ENCODE measurements around the gene ZNF407.

Gene ZNF407

DNA sequence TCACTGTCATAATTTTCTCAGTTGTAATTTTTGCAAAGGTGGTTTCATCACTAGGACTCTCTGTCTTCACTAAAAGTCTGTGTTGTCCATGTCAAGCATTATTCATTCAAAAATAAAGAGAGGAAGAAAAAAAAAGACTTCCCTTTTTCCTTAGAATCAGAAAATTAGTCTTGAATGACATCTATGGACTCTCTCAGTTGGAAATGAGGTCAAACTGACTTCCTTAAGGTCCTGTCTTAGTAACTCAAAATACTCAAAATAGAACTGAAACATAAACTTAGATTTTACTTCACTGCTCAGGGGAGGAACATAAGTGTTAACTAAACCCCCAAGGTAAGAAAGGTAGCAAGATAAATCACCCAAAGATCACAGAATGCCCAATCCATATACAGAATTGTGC lies 2.2 kb upstream of the ZNF407 start:
- DNase-seq (ENCODE audit: extremely low spot score) = no peak
- POLR2A ChIA-PET = no interaction called here
- CTCF ChIA-PET = no interaction called here
- TF ChIP-seq, protein P1, sequence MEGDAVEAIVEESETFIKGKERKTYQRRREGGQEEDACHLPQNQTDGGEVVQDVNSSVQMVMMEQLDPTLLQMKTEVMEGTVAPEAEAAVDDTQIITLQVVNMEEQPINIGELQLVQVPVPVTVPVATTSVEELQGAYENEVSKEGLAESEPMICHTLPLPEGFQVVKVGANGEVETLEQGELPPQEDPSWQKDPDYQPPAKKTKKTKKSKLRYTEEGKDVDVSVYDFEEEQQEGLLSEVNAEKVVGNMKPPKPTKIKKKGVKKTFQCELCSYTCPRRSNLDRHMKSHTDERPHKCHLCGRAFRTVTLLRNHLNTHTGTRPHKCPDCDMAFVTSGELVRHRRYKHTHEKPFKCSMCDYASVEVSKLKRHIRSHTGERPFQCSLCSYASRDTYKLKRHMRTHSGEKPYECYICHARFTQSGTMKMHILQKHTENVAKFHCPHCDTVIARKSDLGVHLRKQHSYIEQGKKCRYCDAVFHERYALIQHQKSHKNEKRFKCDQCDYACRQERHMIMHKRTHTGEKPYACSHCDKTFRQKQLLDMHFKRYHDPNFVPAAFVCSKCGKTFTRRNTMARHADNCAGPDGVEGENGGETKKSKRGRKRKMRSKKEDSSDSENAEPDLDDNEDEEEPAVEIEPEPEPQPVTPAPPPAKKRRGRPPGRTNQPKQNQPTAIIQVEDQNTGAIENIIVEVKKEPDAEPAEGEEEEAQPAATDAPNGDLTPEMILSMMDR (IDR thresholded peaks at IDR 0.05; ENCODE audit: control extremely low read depth, extremely low read depth, low read depth, missing control alignments) = no peak

GRCh38 chr18:74597034-74597661 lies 522 bp upstream of the ZNF407 start:
- ChIA-PET POLR2A (interaction anchor here (1.6 kb wide), 1 partner anchor 12 kb away, joined by 6 read pairs; no protein-coding TSS in a partner anchor), CTCF (interaction anchor here (1.1 to 1.8 kb wide), 2 partner anchors 45 to 56 kb away, joined by 3 to 4 read pairs; no protein-coding TSS in a partner anchor)
- peak; percentile 72 for DNase-seq (ENCODE audit: extremely low spot score)
- TF ChIP-seq, protein P1 (IDR thresholded peaks at IDR 0.05; ENCODE audit: control extremely low read depth, extremely low read depth, low read depth, missing control alignments) = no peak

DNA sequence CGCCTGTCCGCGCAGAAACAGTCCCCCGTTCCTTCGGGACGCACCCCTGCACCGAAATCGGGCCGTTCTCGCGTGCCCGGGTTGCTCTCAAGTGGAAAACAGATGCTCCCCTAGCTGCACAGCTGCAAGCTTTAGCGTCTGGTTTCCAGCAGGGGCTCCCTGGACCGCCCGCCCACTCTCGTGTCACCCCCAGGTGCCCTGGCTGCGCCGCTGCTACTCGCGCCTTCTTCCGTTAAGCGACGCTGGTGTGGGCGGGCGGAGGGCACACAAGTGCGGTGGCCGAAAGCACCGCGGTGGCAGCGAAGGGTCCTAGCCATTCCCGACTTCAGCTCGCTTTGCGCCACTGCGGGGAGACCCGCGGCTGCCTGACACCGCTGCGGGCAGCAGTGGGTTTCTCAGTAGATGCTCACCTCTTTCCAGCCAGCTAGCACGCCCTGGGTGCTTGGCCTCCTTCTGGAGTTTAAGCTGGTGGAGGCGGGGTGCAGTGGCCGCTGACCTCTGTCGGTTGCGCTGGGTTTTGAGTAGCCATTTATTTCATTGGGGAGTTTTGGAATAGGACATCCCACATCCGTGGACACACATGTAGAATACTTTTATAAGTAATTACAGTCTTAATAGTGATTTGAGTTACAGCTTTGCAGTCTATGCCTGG lies 806 bp downstream of the ZNF407 start:
- CTCF ChIA-PET = interaction anchor here (1.1 to 1.8 kb wide), 4 partner anchors 11 to 57 kb away, joined by 3 to 5 read pairs (median 4); no protein-coding TSS in a partner anchor
- POLR2A ChIA-PET = interaction anchor here (0.6 to 1.6 kb wide), 2 partner anchors 11 to 1887 kb away, joined by 6 to 7 read pairs; no protein-coding TSS in a partner anchor
- DNase-seq (ENCODE audit: extremely low spot score) = peak; percentile 67
- TF ChIP-seq, protein P1 (IDR thresholded peaks at IDR 0.05; ENCODE audit: control extremely low read depth, extremely low read depth, low read depth, missing control alignments) = peak; percentile 17

- ChIA-PET POLR2A (no interaction called here), CTCF (no interaction called here)
- TF ChIP-seq, protein P1 (IDR thresholded peaks at IDR 0.05; ENCODE audit: control extremely low read depth, extremely low read depth, low read depth, missing control alignments) = no peak
- no peak for DNase-seq (ENCODE audit: extremely low spot score)
Observed at GRCh38 chr18:74604361-74604760, 6.7 kb downstream of the ZNF407 start.

DNA sequence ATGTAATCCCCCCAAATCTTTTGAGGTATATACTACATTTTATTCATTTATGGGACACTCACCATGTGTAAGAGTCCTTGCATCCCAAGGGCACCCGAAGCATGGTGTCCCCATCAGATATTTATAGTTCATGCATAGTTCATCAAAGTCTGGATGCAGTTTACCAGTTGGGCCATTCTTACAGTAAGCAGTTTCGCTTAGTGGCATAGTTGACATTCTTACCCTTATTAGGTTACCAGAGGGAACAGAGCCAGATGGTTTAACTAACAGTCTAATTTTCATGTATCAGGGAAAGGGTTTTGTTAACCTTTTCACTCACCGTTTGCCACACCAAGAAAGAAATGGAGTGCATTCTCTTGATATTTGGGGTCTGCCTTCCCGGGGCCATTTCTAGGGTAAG lies 7.1 kb downstream of the ZNF407 start:
- CTCF ChIA-PET = no interaction called here
- POLR2A ChIA-PET = no interaction called here
- no peak for DNase-seq (ENCODE audit: extremely low spot score)

GRCh38 chr18:74608681-74609080 lies 11.0 kb downstream of the ZNF407 start:
- TF ChIP-seq, protein P1 (IDR thresholded peaks at IDR 0.05; ENCODE audit: control extremely low read depth, extremely low read depth, low read depth, missing control alignments) = no peak
- POLR2A ChIA-PET = interaction anchor here (1.5 kb wide), 1 partner anchor 11 kb away, joined by 6 read pairs; the partner anchor contains the start of gene ZNF407
- no peak for DNase-seq (ENCODE audit: extremely low spot score)
- CTCF ChIA-PET = interaction anchor here (1.6 to 1.8 kb wide), 2 partner anchors 9 to 10 kb away, joined by 3 to 5 read pairs; no protein-coding TSS in a partner anchor

More for the DNA sequence above, 7.1 kb downstream of the ZNF407 start:
- TF ChIP-seq, protein P1 (IDR thresholded peaks at IDR 0.05; ENCODE audit: control extremely low read depth, extremely low read depth, low read depth, missing control alignments) = no peak

All from GM10248 (cell line).